Osteoblast (primary cell): ENCODE measurements around the gene FOXO6. TPM values are rescaled to one million over a fixed set of nuclear protein-coding genes. Genes with fewer than 3 reads are reported as not detected.

Source experiments
- DNase-seq: peaks from one replicate; pipeline ENCODE4 v3.0.0; 2011; ENCODE audit warnings: low spot score, mixed read lengths; ENCODE audit not compliant: insufficient read length; ENCODE audit errors: missing footprints
- H2AFZ ChIP-seq: 2 replicates; pipeline ENCODE4 v1.6.0; 2011; ENCODE audit warnings: mild to moderate bottlenecking, low read length
- H3K27ac ChIP-seq: 2 replicates; pipeline ENCODE4 v1.5.1; 2011; ENCODE audit warnings: mild to moderate bottlenecking, low read depth, low read length, moderate library complexity
- H3K27me3 ChIP-seq: 2 replicates; pipeline ENCODE4 v1.6.0; 2012; ENCODE audit warnings: mild to moderate bottlenecking, control low read depth, inconsistent platforms, low read length, moderate library complexity; ENCODE audit not compliant: insufficient read depth
- H3K36me3 ChIP-seq: 2 replicates; pipeline ENCODE4 v1.5.1; 2011; ENCODE audit warnings: mild to moderate bottlenecking, low read length, control low read depth, moderate library complexity; ENCODE audit not compliant: insufficient read depth
- H3K4me1 ChIP-seq: 2 replicates; pipeline ENCODE4 v1.5.1; 2011; ENCODE audit warnings: mild to moderate bottlenecking, low read length, control low read depth, moderate library complexity; ENCODE audit not compliant: insufficient read depth
- H3K4me2 ChIP-seq: 2 replicates; pipeline ENCODE4 v1.6.0; 2011; ENCODE audit warnings: mild to moderate bottlenecking, low read length; ENCODE audit not compliant: insufficient read depth
- H3K4me3 ChIP-seq: fragments of 200-600 bp; sonication (generic); 3 replicates; pipeline ENCODE4 v1.5.1; 2012; ENCODE audit warnings: mild to moderate bottlenecking, low read length, inconsistent platforms; ENCODE audit not compliant: insufficient read depth
- H3K79me2 ChIP-seq: 2 replicates; pipeline ENCODE4 v1.6.0; 2012; ENCODE audit warnings: mild to moderate bottlenecking, low read length, control low read depth, inconsistent platforms; ENCODE audit not compliant: insufficient read depth
- H3K9me3 ChIP-seq: 2 replicates; pipeline ENCODE4 v1.5.1; 2011; ENCODE audit warnings: low read depth, low read length, control low read depth
- H4K20me1 ChIP-seq: 2 replicates; pipeline ENCODE4 v1.6.0; 2012; ENCODE audit warnings: mild to moderate bottlenecking, low read length, control low read depth; ENCODE audit not compliant: insufficient read depth
- total RNA-seq: library from RNA; depleted of rRNA; stranded (reverse); fragments of >200 nt; gene quantifications from 2 replicates; pipeline ENCODE4 v1.2.3, GENCODE V29; 2012
- TF ChIP-seq, protein P1 (sequence below): IDR thresholded peaks from 2 replicates; pipeline ENCODE4 v1.5.1; 2011; ENCODE audit warnings: mild to moderate bottlenecking, low read depth, low read length, moderate library complexity; ENCODE audit errors: extremely low read depth

The FOXO6 gene
- total RNA-seq, 1 donor = not detected

DNA sequence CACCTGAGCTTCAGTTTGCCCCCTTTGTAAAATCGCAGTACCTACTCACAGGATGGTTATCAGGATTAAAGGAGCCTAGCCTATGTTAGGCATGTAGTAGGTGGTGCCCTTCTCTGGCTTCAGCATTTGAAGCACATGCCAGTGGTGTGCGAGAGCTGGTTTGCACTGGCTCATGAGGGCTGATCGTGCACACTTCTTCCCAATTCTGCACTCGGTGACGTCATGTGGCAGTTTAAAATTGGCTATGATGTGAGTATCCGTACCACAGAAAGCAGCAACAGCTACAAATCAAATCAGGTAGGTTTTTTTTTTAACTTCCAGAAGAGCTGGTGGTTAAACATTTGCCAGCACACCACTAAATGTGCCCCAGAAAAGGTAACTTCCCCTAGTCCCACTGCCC, 13.5 kb downstream of the FOXO6 start:
- DNase-seq = peak; percentile 53
- Histone ChIP-seq H4K20me1 (no peaks in the 10 kb centered on the region), H2AFZ (no peak overlapping the region), H3K4me3 (no peak overlapping the region), H3K79me2 (no peaks in the 10 kb centered on the region), H3K4me1 (peaks cover 2% of the 10 kb centered on the region), H3K4me2 (no peak overlapping the region), H3K27ac (no peak overlapping the region), H3K9me3 (no peaks in the 10 kb centered on the region), H3K27me3 (peaks cover 15% of the 10 kb centered on the region), H3K36me3 (no peaks in the 10 kb centered on the region)
- TF ChIP-seq, protein P1, sequence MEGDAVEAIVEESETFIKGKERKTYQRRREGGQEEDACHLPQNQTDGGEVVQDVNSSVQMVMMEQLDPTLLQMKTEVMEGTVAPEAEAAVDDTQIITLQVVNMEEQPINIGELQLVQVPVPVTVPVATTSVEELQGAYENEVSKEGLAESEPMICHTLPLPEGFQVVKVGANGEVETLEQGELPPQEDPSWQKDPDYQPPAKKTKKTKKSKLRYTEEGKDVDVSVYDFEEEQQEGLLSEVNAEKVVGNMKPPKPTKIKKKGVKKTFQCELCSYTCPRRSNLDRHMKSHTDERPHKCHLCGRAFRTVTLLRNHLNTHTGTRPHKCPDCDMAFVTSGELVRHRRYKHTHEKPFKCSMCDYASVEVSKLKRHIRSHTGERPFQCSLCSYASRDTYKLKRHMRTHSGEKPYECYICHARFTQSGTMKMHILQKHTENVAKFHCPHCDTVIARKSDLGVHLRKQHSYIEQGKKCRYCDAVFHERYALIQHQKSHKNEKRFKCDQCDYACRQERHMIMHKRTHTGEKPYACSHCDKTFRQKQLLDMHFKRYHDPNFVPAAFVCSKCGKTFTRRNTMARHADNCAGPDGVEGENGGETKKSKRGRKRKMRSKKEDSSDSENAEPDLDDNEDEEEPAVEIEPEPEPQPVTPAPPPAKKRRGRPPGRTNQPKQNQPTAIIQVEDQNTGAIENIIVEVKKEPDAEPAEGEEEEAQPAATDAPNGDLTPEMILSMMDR = no peak

DNA sequence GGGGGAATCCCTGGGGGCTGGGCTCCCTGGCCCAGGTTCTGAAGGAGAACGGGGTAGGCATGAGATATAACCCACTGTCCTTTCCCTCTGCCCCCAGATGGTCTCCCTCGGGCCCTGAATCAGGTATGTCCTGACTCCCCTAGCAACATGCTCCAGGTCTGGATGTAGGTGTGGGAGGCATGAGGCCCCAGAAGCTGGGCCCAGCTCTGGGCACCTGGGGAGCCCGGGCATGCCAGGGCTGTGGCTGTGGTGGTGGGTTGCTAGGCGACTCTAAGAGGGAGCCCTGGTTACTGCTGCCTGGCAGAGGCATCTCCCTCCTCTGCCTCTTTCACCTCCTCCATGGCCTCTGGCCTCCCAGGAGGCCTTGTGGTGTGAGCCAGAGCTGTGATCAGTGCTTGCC, 16.2 kb downstream of the FOXO6 start:
- H3K4me1 ChIP-seq = peaks cover 13% of the 10 kb centered on the region
- TF ChIP-seq, protein P1 = no peak
- H3K27me3 ChIP-seq = peaks cover 13% of the 10 kb centered on the region
- no peaks in the 10 kb centered on the region for H3K9me3 ChIP-seq
- no peak overlapping the region for H2AFZ ChIP-seq
- H3K27ac ChIP-seq = no peak overlapping the region
- no peaks in the 10 kb centered on the region for H3K79me2 ChIP-seq
- H3K36me3 ChIP-seq = no peaks in the 10 kb centered on the region
- no peaks in the 10 kb centered on the region for H4K20me1 ChIP-seq
- no peak for DNase-seq
- no peak overlapping the region for H3K4me2 ChIP-seq
- no peak overlapping the region for H3K4me3 ChIP-seq

DNA sequence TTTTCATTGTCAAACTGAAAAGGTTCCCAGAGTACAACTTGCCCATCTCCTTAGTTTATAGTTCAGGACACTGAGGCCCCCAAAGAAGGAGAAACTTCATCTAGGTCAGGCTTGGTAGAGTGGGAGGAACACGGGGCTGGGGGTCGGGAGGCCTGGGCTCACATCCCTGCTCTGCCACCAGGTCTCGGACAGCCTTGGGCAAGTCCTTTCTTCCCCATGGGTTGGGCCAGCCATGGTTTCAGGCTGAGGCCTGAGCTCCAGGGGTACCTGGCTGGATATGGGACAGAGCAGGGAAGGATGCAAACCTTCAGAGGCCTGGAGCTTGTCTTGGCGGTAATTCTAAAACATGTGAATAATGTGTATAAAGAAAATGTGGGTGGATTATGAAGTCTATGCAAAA, 17.0 kb downstream of the FOXO6 start:
- no peak overlapping the region for H3K4me2 ChIP-seq
- no peaks in the 10 kb centered on the region for H3K36me3 ChIP-seq
- H3K79me2 ChIP-seq = no peaks in the 10 kb centered on the region
- peak; percentile 81 for DNase-seq
- H3K9me3 ChIP-seq = no peaks in the 10 kb centered on the region
- H3K4me1 ChIP-seq = peaks cover 14% of the 10 kb centered on the region
- peaks cover 6% of the 10 kb centered on the region for H3K27me3 ChIP-seq
- H3K27ac ChIP-seq = no peak overlapping the region
- no peak overlapping the region for H2AFZ ChIP-seq
- TF ChIP-seq, protein P1 = no peak
- H3K4me3 ChIP-seq = no peak overlapping the region
- no peaks in the 10 kb centered on the region for H4K20me1 ChIP-seq

DNA sequence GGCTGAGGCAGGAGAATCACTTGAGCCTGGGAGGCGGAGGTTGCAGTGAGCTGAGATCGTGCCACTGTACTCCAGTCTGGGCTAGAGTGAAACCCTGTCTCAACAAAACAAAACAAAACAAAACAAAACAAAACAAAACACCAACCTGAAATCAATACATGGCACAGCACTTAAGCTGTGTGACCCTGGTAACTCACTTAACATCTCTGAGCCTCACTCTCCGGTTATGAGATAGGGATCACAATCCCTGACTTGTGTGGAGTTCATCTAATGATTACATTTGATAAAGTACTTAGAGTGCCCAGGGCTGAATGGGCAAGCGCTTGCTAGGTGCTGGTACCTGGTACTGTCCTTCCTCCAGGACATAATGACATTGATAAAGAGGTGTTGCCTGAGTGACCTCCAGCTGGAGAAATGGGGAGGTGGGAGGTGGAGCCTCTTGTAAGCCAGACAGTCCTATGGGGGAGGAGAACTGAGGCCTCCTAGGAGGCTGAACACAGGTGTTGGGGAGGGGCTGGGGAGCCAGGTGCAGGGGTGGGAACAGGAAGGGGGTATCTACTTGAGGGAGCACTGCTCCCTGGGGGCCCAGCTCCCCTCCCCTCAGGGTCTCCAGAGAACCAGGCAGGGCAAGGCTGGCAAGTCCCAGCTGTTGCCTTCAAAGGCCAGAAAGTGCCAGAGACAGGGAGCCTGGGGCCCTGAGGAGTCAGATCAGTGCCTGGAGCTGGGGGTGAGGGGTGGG, 17.9 kb downstream of the FOXO6 start:
- no peak overlapping the region for H3K4me2 ChIP-seq
- no peak overlapping the region for H3K27ac ChIP-seq
- DNase-seq = peak; percentile 75
- H4K20me1 ChIP-seq = peaks cover under 1% of the 10 kb centered on the region
- no peaks in the 10 kb centered on the region for H3K79me2 ChIP-seq
- no peak overlapping the region for H3K4me3 ChIP-seq
- TF ChIP-seq, protein P1 = no peak
- peaks cover 18% of the 10 kb centered on the region for H3K4me1 ChIP-seq
- H2AFZ ChIP-seq = no peak overlapping the region
- peaks cover 3% of the 10 kb centered on the region for H3K27me3 ChIP-seq
- no peaks in the 10 kb centered on the region for H3K9me3 ChIP-seq
- no peaks in the 10 kb centered on the region for H3K36me3 ChIP-seq
